ENCODE data around the gene SCN11A. TPM values are rescaled to one million over a fixed set of nuclear protein-coding genes. Genes with fewer than 3 reads are reported as not detected.

SCN11A gene
- total RNA-seq, 1 donor from 2014 or later: 0.07 TPM

- no peak for DNase-seq (ENCODE audit: low read depth, low spot score)
Measured at GRCh38 chr3:39011191-39011736, 40.5 kb downstream of the SCN11A start.

DNA sequence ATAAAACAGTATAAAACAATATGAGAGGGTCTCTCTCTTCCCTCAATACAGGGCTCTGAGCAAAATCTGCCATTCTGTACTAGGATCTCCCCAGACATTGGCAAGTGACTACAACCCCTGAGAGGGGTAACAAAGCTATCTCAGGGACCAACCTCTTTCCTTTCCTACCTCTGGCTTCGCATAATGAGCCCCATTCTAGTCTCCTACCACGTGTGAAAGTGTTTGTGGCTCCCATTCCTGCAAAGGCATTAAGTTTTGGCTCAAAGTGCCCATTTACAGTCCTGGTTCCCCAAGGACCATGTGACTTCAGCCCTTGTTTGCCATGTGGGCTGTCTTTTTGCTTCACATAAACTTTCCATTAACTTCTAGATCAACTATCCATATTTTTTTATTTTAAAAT lies 46.4 kb downstream of the SCN11A start:
- no peak for DNase-seq (ENCODE audit: low read depth, low spot score)

Other genes with a start within 250 kb of the SCN11A start
- 0.11 and 0.20 TPM in 2 replicates for gene SCN10A, start 235.7 kb downstream of the SCN11A start, total RNA-seq
- 29.1 and 36.3 TPM in 2 replicates for gene WDR48, start 72 bp upstream of the SCN11A start, total RNA-seq
- gene GORASP1, start 55.7 kb upstream of the SCN11A start, total RNA-seq: 39.0 and 44.8 TPM in 2 replicates
- gene TTC21A, start 55.7 kb upstream of the SCN11A start, total RNA-seq: 0.86 and 0.99 TPM in 2 replicates
- 18.7 and 22.2 TPM in 2 replicates for gene CSRNP1, start 101.6 kb upstream of the SCN11A start, total RNA-seq
- not detected in 2 replicates for gene XIRP1, start 140.7 kb upstream of the SCN11A start, total RNA-seq
- not detected in 2 replicates for gene CX3CR1, start 228.1 kb upstream of the SCN11A start, total RNA-seq

Data from pulmonary artery endothelial cell (primary cell).